IMR-90 (cell line): ENCODE data around the gene VDR. TPM values are rescaled to one million over a fixed set of nuclear protein-coding genes. Genes with fewer than 3 reads are reported as not detected.

Experiments used
- ATAC-seq: fragments of 200-7000 bp; cut with Tn5 transposase; 2 replicates; pipeline ENCODE4 v1.9.1; 2020; ENCODE audit warnings: low read depth, mild to moderate bottlenecking, moderate library complexity
- Bru-seq: library from RNA; stranded (reverse); fragments of 400-500 nt; gene quantifications from one replicate; lab custom pipeline; 2021; lab: Mats Ljungman, UMichigan
- BruChase-seq, 2 experiments: library from RNA; stranded (reverse); fragments of 400-500 nt; gene quantifications; one replicate each; lab custom pipeline; 2021; lab: Mats Ljungman, UMichigan
- BruUV-seq: library from RNA; stranded (reverse); fragments of 400-500 nt; replicated peaks from 2 replicates; lab custom pipeline; 2021; lab: Mats Ljungman, UMichigan
- CTCF ChIA-PET: fragments of 300-600 bp; formaldehyde crosslinking; extraction: SDS; loops from one replicate; lab custom pipeline; 2021; ENCODE audit warnings: antibody characterized with exemption; lab: Yijun Ruan, JAX
- POLR2A ChIA-PET: fragments of 300-600 bp; sonication (Branson Sonifier 250); formaldehyde crosslinking; loops from one replicate; lab custom pipeline; 2022; ENCODE audit warnings: antibody characterized with exemption; ENCODE audit not compliant: unreplicated experiment; lab: Charles Lee
- DNase-seq: peaks from one replicate; pipeline ENCODE4 v3.0.0; 2013
- H2AFZ ChIP-seq: replicated peaks from 2 replicates; pipeline ENCODE3; 2013; ENCODE audit warnings: low read length, mild to moderate bottlenecking; ENCODE audit not compliant: poor library complexity
- H2AK5ac ChIP-seq: 2 replicates; pipeline ENCODE4 v1.6.1; 2013; ENCODE audit warnings: low read depth, low read length, inconsistent platforms
- H2AK9ac ChIP-seq: replicated peaks from 2 replicates; pipeline ENCODE3; 2013; ENCODE audit warnings: mild to moderate bottlenecking, low read depth, low read length, moderate library complexity; ENCODE audit not compliant: poor library complexity
- H2BK120ac ChIP-seq: 2 replicates; pipeline ENCODE4 v1.6.1; 2013; ENCODE audit warnings: low read depth, low read length, inconsistent platforms
- H2BK15ac ChIP-seq: 3 replicates; pipeline ENCODE4 v1.6.1; 2013; ENCODE audit warnings: low read depth, low read length, inconsistent platforms
- H2BK20ac ChIP-seq: 2 replicates; pipeline ENCODE4 v1.6.1; 2013; ENCODE audit warnings: low read depth, mild to moderate bottlenecking, inconsistent platforms, low read length, moderate library complexity
- H2BK5ac ChIP-seq: 2 replicates; pipeline ENCODE4 v1.6.1; 2013; ENCODE audit warnings: mild to moderate bottlenecking, low read depth, low read length, inconsistent platforms; ENCODE audit not compliant: poor library complexity, severe bottlenecking
- H3K14ac ChIP-seq: replicated peaks from 2 replicates; pipeline ENCODE4 v1.6.1; 2013; ENCODE audit warnings: low read depth, low read length, inconsistent platforms
- H3K18ac ChIP-seq: 2 replicates; pipeline ENCODE4 v1.6.1; 2013; ENCODE audit warnings: low read depth, low read length, control low read depth
- H3K23ac ChIP-seq: 2 replicates; pipeline ENCODE4 v1.6.1; 2013; ENCODE audit warnings: low read depth, low read length, inconsistent platforms
- H3K27ac ChIP-seq: 2 replicates; pipeline ENCODE4 v1.5.1; 2013; ENCODE audit warnings: mild to moderate bottlenecking, control low read depth, low read length; ENCODE audit not compliant: insufficient read depth
- H3K27me3 ChIP-seq: 2 replicates; pipeline ENCODE4 v1.6.1; 2013; ENCODE audit warnings: low read length; ENCODE audit not compliant: control insufficient read depth, insufficient read depth
- H3K36me3 ChIP-seq: 2 replicates; pipeline ENCODE4 v1.6.1; 2013; ENCODE audit warnings: low read length, mixed read lengths; ENCODE audit not compliant: control insufficient read depth, insufficient read depth
- H3K4ac ChIP-seq: 2 replicates; pipeline ENCODE4 v1.6.1; 2013; ENCODE audit warnings: low read depth, low read length, inconsistent platforms
- H3K4me1 ChIP-seq: 2 replicates; pipeline ENCODE4 v1.6.1; 2013; ENCODE audit warnings: low read length, mixed read lengths; ENCODE audit not compliant: control insufficient read depth, insufficient read depth
- H3K4me2 ChIP-seq: 2 replicates; pipeline ENCODE4 v1.6.1; 2013; ENCODE audit warnings: low read depth, mild to moderate bottlenecking, control low read depth, low read length, moderate library complexity
- H3K4me3 ChIP-seq: 2 replicates; pipeline ENCODE4 v1.5.1; 2013; ENCODE audit warnings: low read depth, mild to moderate bottlenecking, control low read depth, low read length, moderate library complexity; ENCODE audit not compliant: insufficient read depth
- H3K56ac ChIP-seq: 2 replicates; pipeline ENCODE4 v1.6.1; 2013; ENCODE audit warnings: low read length, inconsistent platforms; ENCODE audit not compliant: insufficient read depth; ENCODE audit errors: extremely low read depth
- H3K79me1 ChIP-seq, 2 experiments: 2 replicates each; pipeline ENCODE4 v1.6.1; 2013; ENCODE audit warnings: low read length in 2 of 2, inconsistent platforms in 1 of 2, low read depth in 1 of 2
- H3K9ac ChIP-seq: 2 replicates; pipeline ENCODE4 v1.6.1; 2013; ENCODE audit warnings: low read depth, low read length, control low read depth
- H3K9me1 ChIP-seq: 2 replicates; pipeline ENCODE4 v1.6.1; 2013; ENCODE audit warnings: low read length, inconsistent platforms; ENCODE audit not compliant: insufficient read depth
- H3K9me3 ChIP-seq: 2 replicates; pipeline ENCODE4 v1.6.1; 2013; ENCODE audit warnings: low read length; ENCODE audit not compliant: control insufficient read depth, insufficient read depth
- H4K20me1 ChIP-seq: 2 replicates; pipeline ENCODE4 v1.6.1; 2013; ENCODE audit warnings: low read length, inconsistent platforms; ENCODE audit not compliant: insufficient read depth
- H4K5ac ChIP-seq: 2 replicates; pipeline ENCODE4 v1.6.1; 2013; ENCODE audit warnings: mild to moderate bottlenecking, low read depth, low read length, control low read depth
- H4K8ac ChIP-seq, 2 experiments: 2 replicates each; pipeline ENCODE4 v1.6.1; 2013; ENCODE audit warnings: low read depth in 2 of 2, low read length in 2 of 2, control low read depth in 1 of 2, inconsistent platforms in 1 of 2
- H4K91ac ChIP-seq: 2 replicates; pipeline ENCODE4 v1.6.1; 2013; ENCODE audit warnings: low read depth, low read length, inconsistent platforms; ENCODE audit not compliant: insufficient read depth
- BHLHE40 ChIP-seq: fragments of 150-350 bp; IDR thresholded peaks from 2 replicates; pipeline ENCODE4 v1.6.1; 2016; ENCODE audit warnings: mild to moderate bottlenecking, low read depth, low read length
- CEBPB ChIP-seq: IDR thresholded peaks from 2 replicates; pipeline ENCODE4 v1.6.1; 2012; ENCODE audit warnings: low read depth, low read length, improper control_type of control experiment
- CHD1 ChIP-seq: IDR thresholded peaks from 2 replicates; pipeline ENCODE4 v1.6.1; 2012; ENCODE audit warnings: low read depth, low read length, improper control_type of control experiment
- CTCF ChIP-seq: conservative IDR thresholded peaks from 2 replicates; pipeline ENCODE4 v1.5.1; 2012; ENCODE audit warnings: mild to moderate bottlenecking, low read depth, low read length, improper control_type of control experiment
- FOS ChIP-seq: fragments of 150-350 bp; IDR thresholded peaks from 2 replicates; pipeline ENCODE4 v1.6.1; 2016; ENCODE audit warnings: low read depth, low read length
- MAZ ChIP-seq: IDR thresholded peaks from 2 replicates; pipeline ENCODE4 v1.6.1; 2012; ENCODE audit warnings: low read depth, mild to moderate bottlenecking, low read length, improper control_type of control experiment, moderate library complexity, borderline replicate concordance
- MXI1 ChIP-seq: IDR thresholded peaks from 2 replicates; pipeline ENCODE4 v1.6.1; 2012; ENCODE audit warnings: low read depth, mild to moderate bottlenecking, low read length, moderate library complexity, borderline replicate concordance
- NFE2L2 ChIP-seq: fragments of 150-350 bp; IDR thresholded peaks from 2 replicates; pipeline ENCODE4 v1.6.1; 2016; ENCODE audit warnings: low read depth, mild to moderate bottlenecking, low read length
- POLR2A ChIP-seq: IDR thresholded peaks from 2 replicates; pipeline ENCODE4 v1.6.1; 2012; ENCODE audit warnings: mild to moderate bottlenecking, low read depth, low read length
- RAD21 ChIP-seq: IDR thresholded peaks from 2 replicates; pipeline ENCODE4 v1.6.1; 2012; ENCODE audit warnings: low read length, improper control_type of control experiment
- RCOR1 ChIP-seq: IDR thresholded peaks from 2 replicates; pipeline ENCODE4 v1.6.1; 2012; ENCODE audit warnings: mild to moderate bottlenecking, low read length, improper control_type of control experiment; ENCODE audit not compliant: insufficient replicate concordance
- RFX5 ChIP-seq: IDR thresholded peaks from 2 replicates; pipeline ENCODE4 v1.8.0; 2012; ENCODE audit warnings: low read depth, mild to moderate bottlenecking, low read length, moderate library complexity
- SMC3 ChIP-seq: fragments of 150-350 bp; IDR thresholded peaks from 2 replicates; pipeline ENCODE4 v1.6.1; 2016; ENCODE audit warnings: low read depth, mild to moderate bottlenecking, antibody characterized with exemption, low read length, moderate library complexity
- WGBS, 2 experiments: methylation state at CpG; one replicate each; pipeline versions ENCODE4 v1.1.5 to v1.1.7; 2013; ENCODE audit warnings: missing lambda C conversion rate in 2 of 2; ENCODE audit not compliant: insufficient read length in 1 of 2; ENCODE audit errors: extremely low coverage in 2 of 2; 5-methylcytosine and 5-hydroxymethylcytosine counted together
- dilution Hi-C: fragments of 300-500 bp; cut with HindIII; formaldehyde crosslinking; loops from one replicate; pipeline ENCODE4 v1.14.3; 2018; ENCODE audit warnings: low sequenced_read_pairs; ENCODE audit not compliant: unreplicated experiment
- in situ Hi-C: fragments of 300-500 bp; cut with MboI; formaldehyde crosslinking; loops from 3 replicates; pipeline ENCODE4 v1.14.3; 2019; ENCODE audit warnings: low sequenced_read_pairs, inconsistent platforms, mixed read lengths
- intact Hi-C: fragments of 100-400 bp; cut with micrococcal nuclease; formaldehyde crosslinking; loops from 2 replicates; pipeline ENCODE4 v1.10.0; 2022
- long read RNA-seq: library from polyadenylated mRNA; unstranded; transcript quantifications from one replicate; pipeline ENCODE4 v2.0.0, GENCODE V29; 2021; ENCODE audit not compliant: unreplicated experiment
- polyA plus RNA-seq, 3 experiments: library from polyadenylated mRNA; depleted of rRNA; stranded (reverse); fragments of >200 nt; gene quantifications; 2 replicates each; pipeline ENCODE4 v1.2.3, GENCODE V29; 2012; ENCODE audit warnings: low replicate concordance in 1 of 3
- total RNA-seq: library from RNA; depleted of rRNA; stranded (reverse); fragments of >200 nt; gene quantifications from 2 replicates; pipeline ENCODE4 v1.2.3, GENCODE V29; 2012; rRNA removed

The VDR gene
- total RNA-seq, result 3.9 and 5.4 TPM in 2 replicates
- polyA plus RNA-seq (2012; rRNA removed), result 8.5 and 10.8 TPM in 2 replicates
- 6.0 and 8.5 TPM in 2 replicates for polyA plus RNA-seq (2012; cell fraction: cytosol; rRNA removed)
- polyA plus RNA-seq (2012; cell fraction: nucleus; rRNA removed; ENCODE audit: low replicate concordance), result 6.6 and 12.7 TPM in 2 replicates
- percentile 51 among the genes with signal in this experiment for Bru-seq, nascent RNA
- percentile 46 among the genes with signal in this experiment for BruChase-seq, experiment 1, labeled RNA remaining after a 6-hour chase
- BruChase-seq, experiment 2, labeled RNA remaining after a 2-hour chase, result percentile 40 among the genes with signal in this experiment
- long read RNA-seq, full-length matches to known transcripts, result 1 of 11 reads
- long read RNA-seq, partial matches to known transcripts, result 0 of 11 reads
- long read RNA-seq, other reads (novel, unspliced or antisense), result 10 of 11 reads

- H4K20me1 ChIP-seq, result no peaks in the 10 kb centered on the region; the same call in 1 of the 2 replicates
- H2AFZ ChIP-seq, result peak within 1 kb of the TSS; percentile 93
- H3K79me1 ChIP-seq, result peaks cover 18 to 41% of the 10 kb centered on the region in 2 experiments
- ATAC-seq (peak; percentile 80), DNase-seq (peak; percentile 65)
- POLR2A ChIA-PET, result interaction anchor here (0.6 kb wide), 1 partner anchor 739 kb away, joined by 3 read pairs; no protein-coding TSS in a partner anchor
- H3K14ac ChIP-seq, result peak within 1 kb of the TSS; percentile 39; the same call in 1 of the 2 replicates
- H2BK120ac ChIP-seq, result peak within 1 kb of the TSS; percentile 79
- H3K36me3 ChIP-seq, result no peaks in the 10 kb centered on the region
- H3K9ac ChIP-seq, result peak within 1 kb of the TSS; percentile 43
- H2BK5ac ChIP-seq, result peak within 1 kb of the TSS; percentile 14
- peak within 1 kb of the TSS; percentile 92 for H3K4ac ChIP-seq
- H2AK9ac ChIP-seq, result peak within 1 kb of the TSS; percentile 81
- H3K18ac ChIP-seq, result peak within 1 kb of the TSS; percentile 40
- 1% methylated on average over 27 of the region's 79 CpGs; no CpG with 5 or more reads in 1 of the 2 experiments for WGBS, 2 experiments
- peak within 1 kb of the TSS; percentile 52 for H4K91ac ChIP-seq
- peak within 1 kb of the TSS; percentile 55; the same call in 2 of the 3 replicates for H2BK15ac ChIP-seq
- H4K8ac ChIP-seq, result peak within 1 kb of the TSS in 1 of 2 experiments; percentile 61; a peak in 2 of 4 replicates
- peaks cover 23% of the 10 kb centered on the region for H3K27me3 ChIP-seq
- peak within 1 kb of the TSS; percentile 58 for H3K4me3 ChIP-seq
- H3K56ac ChIP-seq, result peak within 1 kb of the TSS; percentile 14; the same call in 1 of the 2 replicates
- dilution Hi-C loops, result no loop called here
- intact Hi-C loops, result loop anchor here (1.0 to 5.0 kb wide), 3 partner anchors 24 to 53 kb away; no protein-coding TSS in a partner anchor
- H3K9me3 ChIP-seq, result no peaks in the 10 kb centered on the region
- peak within 1 kb of the TSS; percentile 96 for H3K4me2 ChIP-seq
- CTCF ChIA-PET, result interaction anchor here (0.6 to 1.6 kb wide), 16 partner anchors 9 to 259 kb away, joined by 3 to 9 read pairs (median 3); partner anchors contain the start of gene TMEM106C
- H2BK20ac ChIP-seq, result peak within 1 kb of the TSS; percentile 70
- H4K5ac ChIP-seq, result no peak within 1 kb of the TSS
- H3K9me1 ChIP-seq, result peaks cover 17% of the 10 kb centered on the region
- H2AK5ac ChIP-seq, result peak within 1 kb of the TSS; percentile 79
- BruUV-seq, result no TSS peak
- H3K27ac ChIP-seq, result peak within 1 kb of the TSS; percentile 8
- H3K23ac ChIP-seq, result peak within 1 kb of the TSS; percentile 55
- in situ Hi-C loops, result no loop called here
- H3K4me1 ChIP-seq, result peaks cover 16% of the 10 kb centered on the region
- TF ChIP-seq CTCF (peak; percentile 22), SMC3 (no peak), BHLHE40 (no peak), RAD21 (peak; percentile 18; the same call in 1 of the 2 replicates), CEBPB (peak; percentile 43; the same call in 1 of the 2 replicates), NFE2L2 (no peak), MXI1 (no peak), CHD1 (no peak), MAZ (no peak), RCOR1 (no peak), RFX5 (no peak), POLR2A (no peak), FOS (no peak)
Observed at GRCh38 chr12:47904713-47905709, at the start of gene VDR. TSS of gene VDR (minus strand) at chr12:47904994. CDS start at chr12:47879113, 25,881 bp downstream.
